HG03139 (cell line): ENCODE results near the gene FLYWCH1.

Source experiments
- ATAC-seq: cut with Tn5 transposase; IDR thresholded peaks from one replicate; pipeline ENCODE4 v1.9.1; 2021; ENCODE audit not compliant: unreplicated experiment

FLYWCH1 gene

GRCh38 chr16:2911638-2912329 lies at the start of gene FLYWCH1:
TSS of gene FLYWCH1 (plus strand) at chr16:2911931. CDS start at chr16:2929686, 17,755 bp downstream.
- peak; percentile 71 for ATAC-seq

DNA sequence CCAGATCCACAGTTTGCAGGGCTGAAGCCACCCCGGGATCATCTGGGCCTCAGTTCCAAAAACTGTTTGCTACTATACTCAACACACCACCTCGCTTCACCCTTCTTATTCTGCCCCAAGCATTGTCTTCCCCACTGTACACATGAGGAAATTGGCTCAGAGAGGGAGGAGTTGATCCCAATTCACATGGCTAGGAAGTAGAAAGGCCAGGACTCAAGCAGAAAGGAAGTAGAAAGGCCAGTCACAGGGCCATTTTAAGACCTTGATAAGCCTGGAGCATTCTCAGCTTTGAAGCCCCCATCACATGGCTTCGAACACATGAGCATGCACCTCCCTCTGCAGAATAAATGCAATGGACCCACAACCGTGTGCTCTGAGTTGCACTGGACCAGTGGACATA lies 46.1 kb upstream of the FLYWCH1 start:
- no peak for ATAC-seq

GRCh38 chr16:2866431-2866830 lies 45.3 kb upstream of the FLYWCH1 start:
- no peak for ATAC-seq

GRCh38 chr16:2867661-2867986 lies 44.1 kb upstream of the FLYWCH1 start:
- ATAC-seq = no peak

DNA sequence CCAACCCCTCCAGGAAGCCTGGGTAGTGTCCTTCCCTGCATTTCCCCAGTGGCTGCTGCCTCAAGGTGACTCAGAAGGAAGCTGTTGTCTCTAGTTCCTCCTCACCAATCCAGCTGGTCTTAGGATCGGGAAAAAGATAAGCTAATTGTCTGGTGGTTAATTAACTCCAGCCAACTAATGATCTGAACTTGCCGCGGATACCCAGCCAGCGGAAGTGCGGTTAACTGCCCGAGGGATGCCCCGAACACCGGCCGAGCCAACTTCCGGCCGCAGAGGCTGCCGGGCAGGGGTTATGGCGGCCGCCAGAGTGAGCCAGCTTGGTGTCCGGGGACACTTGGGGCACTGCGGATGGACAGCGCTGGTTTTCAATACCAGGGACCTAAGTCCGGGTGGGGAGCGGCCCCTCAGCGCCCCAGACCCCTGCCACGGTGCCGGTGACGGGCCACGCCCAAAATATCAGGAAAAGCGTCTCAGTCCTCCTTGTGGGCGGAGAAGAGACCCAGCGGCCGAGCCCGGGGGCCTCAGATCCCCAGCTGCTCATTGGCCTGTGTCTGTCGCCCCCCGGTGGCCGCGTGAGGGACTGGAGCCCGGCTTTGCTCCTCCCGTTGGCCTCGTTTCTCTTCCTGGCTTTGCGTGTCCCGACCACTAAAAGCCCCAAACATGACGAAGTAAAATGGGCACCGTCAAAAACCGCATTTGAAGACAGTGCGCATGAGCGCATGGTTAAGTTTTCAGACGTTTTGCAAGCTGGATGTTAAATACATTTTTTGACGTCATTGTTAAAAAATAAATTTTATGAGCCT lies 43.5 kb upstream of the FLYWCH1 start:
- ATAC-seq = peak; percentile 78

DNA sequence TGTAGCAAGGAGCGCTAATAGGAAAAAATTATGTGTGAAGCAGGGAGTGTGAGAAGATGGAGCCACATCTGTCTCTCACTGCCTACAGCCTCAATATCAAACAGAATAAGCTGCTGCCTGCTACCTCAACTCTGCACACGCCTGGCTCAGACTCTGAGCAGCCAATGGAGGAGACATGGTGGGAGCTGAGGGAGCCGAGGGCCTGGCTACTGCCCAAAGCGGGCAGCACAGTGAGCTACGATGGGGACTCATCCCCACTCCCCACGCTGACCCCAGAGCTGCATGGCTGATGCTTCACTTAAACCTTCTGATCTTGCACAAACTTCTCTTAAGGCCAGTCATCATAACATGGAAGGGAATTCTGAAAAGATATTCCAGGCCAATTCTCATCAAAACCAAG lies 39.8 kb upstream of the FLYWCH1 start:
- ATAC-seq = no peak

- no peak for ATAC-seq
Observed at GRCh38 chr16:2874032-2874911, 37.5 kb upstream of the FLYWCH1 start.

DNA sequence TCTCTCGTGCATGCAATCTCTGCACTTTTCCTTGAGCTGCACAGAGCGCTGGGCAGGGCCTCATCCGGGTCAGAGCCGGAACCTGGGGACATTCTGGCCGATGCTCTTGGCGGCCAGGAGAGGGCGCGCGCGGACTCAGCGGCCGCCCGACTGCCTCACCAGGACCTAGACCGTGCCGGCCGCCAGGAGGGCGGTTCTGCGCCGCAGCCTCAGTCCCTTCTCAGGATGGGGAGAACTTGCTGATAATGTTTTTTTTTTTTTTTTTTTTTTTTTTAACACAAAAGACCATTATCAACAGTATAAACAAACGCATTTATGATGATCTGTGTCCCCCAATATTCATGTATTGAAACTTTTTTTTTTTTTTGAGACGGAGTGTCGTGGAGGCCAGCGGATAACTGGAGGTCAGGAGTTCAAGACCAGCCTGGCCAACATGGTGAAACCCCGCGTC lies 36.8 kb upstream of the FLYWCH1 start:
- no peak for ATAC-seq

DNA sequence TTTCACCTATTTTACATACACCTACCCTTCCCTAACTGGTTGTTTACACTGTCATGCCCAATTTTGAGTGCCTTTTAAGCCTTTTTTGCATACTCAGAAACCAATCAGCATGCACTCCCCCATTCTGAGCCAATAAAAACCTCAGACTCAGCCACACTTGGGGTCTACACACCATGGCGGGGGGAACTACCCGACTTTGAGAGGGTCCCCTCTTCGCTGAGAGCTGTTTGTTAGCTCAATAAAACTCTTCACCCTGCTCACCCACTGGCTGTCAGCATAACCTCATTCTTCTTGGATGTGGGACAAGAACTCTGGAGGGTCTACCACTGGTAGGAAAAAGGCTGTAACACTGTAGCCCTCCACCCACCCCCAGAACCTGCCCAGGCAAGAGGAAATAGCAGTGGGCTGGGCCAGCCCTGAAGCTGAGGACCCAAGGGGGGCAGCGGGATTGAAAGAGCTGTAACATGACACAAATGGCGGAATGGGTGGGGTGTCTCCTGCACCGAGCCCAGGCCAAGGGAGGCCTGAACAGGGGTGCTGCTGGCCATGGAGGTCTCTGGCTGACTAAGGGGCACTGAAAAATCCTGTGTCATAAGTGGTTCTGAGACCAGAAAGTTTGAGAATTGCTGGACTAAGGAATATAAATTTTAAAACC lies 31.8 kb upstream of the FLYWCH1 start:
- ATAC-seq = no peak

GRCh38 chr16:2881783-2882649 lies 29.7 kb upstream of the FLYWCH1 start:
- peak; percentile 15 for ATAC-seq

GRCh38 chr16:2882650-2883457 lies 28.9 kb upstream of the FLYWCH1 start, which contains the start of gene FLYWCH2:
TSS of gene FLYWCH2 (plus strand) at chr16:2883215. CDS start at chr16:2896450, 13,235 bp downstream.
- ATAC-seq = peak; percentile 80

- ATAC-seq = peak; percentile 6
Observed at GRCh38 chr16:2883458-2883908, 28.2 kb upstream of the FLYWCH1 start.

DNA sequence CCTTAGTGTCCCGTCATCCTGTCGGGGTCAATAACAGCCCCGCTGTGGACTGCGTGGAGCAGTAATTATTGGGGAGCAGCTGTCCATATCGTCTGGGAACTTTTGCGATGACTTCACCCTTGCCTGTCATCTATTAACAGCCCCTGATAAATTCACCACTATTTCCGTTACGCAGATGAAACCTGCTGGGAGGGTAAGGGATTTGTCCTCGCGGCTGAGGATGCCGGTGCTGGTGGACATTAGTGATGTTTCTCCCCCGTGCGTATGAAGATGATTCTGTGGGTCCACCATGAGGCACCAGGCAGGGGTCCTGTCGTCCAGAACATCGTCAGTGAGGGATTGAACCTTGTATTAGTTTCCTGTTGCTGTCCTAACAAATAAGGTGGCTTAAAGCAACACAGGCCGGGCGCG lies 27.7 kb upstream of the FLYWCH1 start:
- ATAC-seq = no peak

DNA sequence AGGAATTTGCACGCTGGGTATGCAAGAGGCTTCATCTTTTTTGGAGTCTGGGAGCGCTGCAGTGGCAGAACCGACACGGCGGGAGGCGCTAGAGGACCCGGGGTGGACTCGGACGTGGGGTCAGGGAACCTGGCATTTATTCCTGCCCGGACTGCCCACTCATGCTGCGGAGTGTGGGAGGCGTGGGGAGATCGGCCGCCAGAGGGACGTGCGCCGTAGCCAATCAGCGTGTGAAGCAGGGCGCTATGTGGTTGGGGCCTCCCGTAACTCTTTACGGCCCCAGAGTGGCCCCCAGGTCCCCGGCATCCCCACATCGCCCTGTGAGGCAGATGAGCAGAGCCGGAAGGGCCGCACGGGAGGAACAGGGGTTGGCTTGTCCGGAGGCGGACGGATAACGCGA lies 17.5 kb upstream of the FLYWCH1 start:
- no peak for ATAC-seq

- no peak for ATAC-seq
Observed at GRCh38 chr16:2895813-2896212, 15.9 kb upstream of the FLYWCH1 start.

- no peak for ATAC-seq
Observed at GRCh38 chr16:2896480-2897010, 15.2 kb upstream of the FLYWCH1 start.

DNA sequence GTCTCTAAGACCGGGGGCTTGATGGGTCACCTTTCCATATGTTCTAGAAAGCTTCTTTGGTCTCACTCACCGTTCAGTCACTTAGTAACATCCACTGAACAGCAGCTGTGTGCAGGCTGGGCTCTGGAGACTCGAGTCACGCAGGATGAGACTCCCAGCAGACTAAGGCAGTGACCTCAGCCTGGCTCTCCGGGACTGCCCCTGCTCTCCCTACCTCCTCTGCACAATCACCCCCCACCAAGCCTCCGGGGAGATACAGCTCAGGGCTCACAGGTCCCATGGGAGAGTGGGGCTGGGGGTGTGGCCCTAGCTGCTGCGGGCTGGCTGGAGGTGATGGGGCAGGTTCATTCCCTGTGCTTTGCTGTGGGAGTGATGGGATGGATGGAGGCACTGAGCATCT lies 14.6 kb upstream of the FLYWCH1 start:
- no peak for ATAC-seq

- ATAC-seq = no peak
Observed at GRCh38 chr16:2898831-2899563, 12.7 kb upstream of the FLYWCH1 start.
